IMR-90 (cell line): Measurements from ENCODE around the gene FAM163A. TPM values are rescaled to one million over a fixed set of nuclear protein-coding genes. Genes with fewer than 3 reads are reported as not detected.

ENCODE experiments used
- ATAC-seq: fragments of 200-7000 bp; cut with Tn5 transposase; 2 replicates; pipeline ENCODE4 v1.9.1; 2020; ENCODE audit warnings: low read depth, mild to moderate bottlenecking, moderate library complexity
- BruUV-seq: library from RNA; stranded (reverse); fragments of 400-500 nt; replicated peaks from 2 replicates; lab custom pipeline; 2021; lab: Mats Ljungman, UMichigan
- CTCF ChIA-PET: fragments of 300-600 bp; formaldehyde crosslinking; extraction: SDS; loops from one replicate; lab custom pipeline; 2021; ENCODE audit warnings: antibody characterized with exemption; lab: Yijun Ruan, JAX
- POLR2A ChIA-PET: fragments of 300-600 bp; sonication (Branson Sonifier 250); formaldehyde crosslinking; loops from one replicate; lab custom pipeline; 2022; ENCODE audit warnings: antibody characterized with exemption; ENCODE audit not compliant: unreplicated experiment; lab: Charles Lee
- DNase-seq: peaks from one replicate; pipeline ENCODE4 v3.0.0; 2013
- H2AFZ ChIP-seq: replicated peaks from 2 replicates; pipeline ENCODE3; 2013; ENCODE audit warnings: low read length, mild to moderate bottlenecking; ENCODE audit not compliant: poor library complexity
- H2AK5ac ChIP-seq: 2 replicates; pipeline ENCODE4 v1.6.1; 2013; ENCODE audit warnings: low read depth, low read length, inconsistent platforms
- H2AK9ac ChIP-seq: replicated peaks from 2 replicates; pipeline ENCODE3; 2013; ENCODE audit warnings: mild to moderate bottlenecking, low read depth, low read length, moderate library complexity; ENCODE audit not compliant: poor library complexity
- H2BK120ac ChIP-seq: 2 replicates; pipeline ENCODE4 v1.6.1; 2013; ENCODE audit warnings: low read depth, low read length, inconsistent platforms
- H2BK15ac ChIP-seq: 3 replicates; pipeline ENCODE4 v1.6.1; 2013; ENCODE audit warnings: low read depth, low read length, inconsistent platforms
- H2BK20ac ChIP-seq: 2 replicates; pipeline ENCODE4 v1.6.1; 2013; ENCODE audit warnings: low read depth, mild to moderate bottlenecking, inconsistent platforms, low read length, moderate library complexity
- H2BK5ac ChIP-seq: 2 replicates; pipeline ENCODE4 v1.6.1; 2013; ENCODE audit warnings: mild to moderate bottlenecking, low read depth, low read length, inconsistent platforms; ENCODE audit not compliant: poor library complexity, severe bottlenecking
- H3K14ac ChIP-seq: replicated peaks from 2 replicates; pipeline ENCODE4 v1.6.1; 2013; ENCODE audit warnings: low read depth, low read length, inconsistent platforms
- H3K18ac ChIP-seq: 2 replicates; pipeline ENCODE4 v1.6.1; 2013; ENCODE audit warnings: low read depth, low read length, control low read depth
- H3K23ac ChIP-seq: 2 replicates; pipeline ENCODE4 v1.6.1; 2013; ENCODE audit warnings: low read depth, low read length, inconsistent platforms
- H3K27ac ChIP-seq: 2 replicates; pipeline ENCODE4 v1.5.1; 2013; ENCODE audit warnings: mild to moderate bottlenecking, control low read depth, low read length; ENCODE audit not compliant: insufficient read depth
- H3K27me3 ChIP-seq: 2 replicates; pipeline ENCODE4 v1.6.1; 2013; ENCODE audit warnings: low read length; ENCODE audit not compliant: control insufficient read depth, insufficient read depth
- H3K36me3 ChIP-seq: 2 replicates; pipeline ENCODE4 v1.6.1; 2013; ENCODE audit warnings: low read length, mixed read lengths; ENCODE audit not compliant: control insufficient read depth, insufficient read depth
- H3K4ac ChIP-seq: 2 replicates; pipeline ENCODE4 v1.6.1; 2013; ENCODE audit warnings: low read depth, low read length, inconsistent platforms
- H3K4me1 ChIP-seq: 2 replicates; pipeline ENCODE4 v1.6.1; 2013; ENCODE audit warnings: low read length, mixed read lengths; ENCODE audit not compliant: control insufficient read depth, insufficient read depth
- H3K4me2 ChIP-seq: 2 replicates; pipeline ENCODE4 v1.6.1; 2013; ENCODE audit warnings: low read depth, mild to moderate bottlenecking, control low read depth, low read length, moderate library complexity
- H3K4me3 ChIP-seq: 2 replicates; pipeline ENCODE4 v1.5.1; 2013; ENCODE audit warnings: low read depth, mild to moderate bottlenecking, control low read depth, low read length, moderate library complexity; ENCODE audit not compliant: insufficient read depth
- H3K56ac ChIP-seq: 2 replicates; pipeline ENCODE4 v1.6.1; 2013; ENCODE audit warnings: low read length, inconsistent platforms; ENCODE audit not compliant: insufficient read depth; ENCODE audit errors: extremely low read depth
- H3K79me1 ChIP-seq, 2 experiments: 2 replicates each; pipeline ENCODE4 v1.6.1; 2013; ENCODE audit warnings: low read length in 2 of 2, inconsistent platforms in 1 of 2, low read depth in 1 of 2
- H3K9ac ChIP-seq: 2 replicates; pipeline ENCODE4 v1.6.1; 2013; ENCODE audit warnings: low read depth, low read length, control low read depth
- H3K9me1 ChIP-seq: 2 replicates; pipeline ENCODE4 v1.6.1; 2013; ENCODE audit warnings: low read length, inconsistent platforms; ENCODE audit not compliant: insufficient read depth
- H3K9me3 ChIP-seq: 2 replicates; pipeline ENCODE4 v1.6.1; 2013; ENCODE audit warnings: low read length; ENCODE audit not compliant: control insufficient read depth, insufficient read depth
- H4K20me1 ChIP-seq: 2 replicates; pipeline ENCODE4 v1.6.1; 2013; ENCODE audit warnings: low read length, inconsistent platforms; ENCODE audit not compliant: insufficient read depth
- H4K5ac ChIP-seq: 2 replicates; pipeline ENCODE4 v1.6.1; 2013; ENCODE audit warnings: mild to moderate bottlenecking, low read depth, low read length, control low read depth
- H4K8ac ChIP-seq, 2 experiments: 2 replicates each; pipeline ENCODE4 v1.6.1; 2013; ENCODE audit warnings: low read depth in 2 of 2, low read length in 2 of 2, control low read depth in 1 of 2, inconsistent platforms in 1 of 2
- H4K91ac ChIP-seq: 2 replicates; pipeline ENCODE4 v1.6.1; 2013; ENCODE audit warnings: low read depth, low read length, inconsistent platforms; ENCODE audit not compliant: insufficient read depth
- MAZ ChIP-seq: IDR thresholded peaks from 2 replicates; pipeline ENCODE4 v1.6.1; 2012; ENCODE audit warnings: low read depth, mild to moderate bottlenecking, low read length, improper control_type of control experiment, moderate library complexity, borderline replicate concordance
- NFE2L2 ChIP-seq: fragments of 150-350 bp; IDR thresholded peaks from 2 replicates; pipeline ENCODE4 v1.6.1; 2016; ENCODE audit warnings: low read depth, mild to moderate bottlenecking, low read length
- POLR2A ChIP-seq: IDR thresholded peaks from 2 replicates; pipeline ENCODE4 v1.6.1; 2012; ENCODE audit warnings: mild to moderate bottlenecking, low read depth, low read length
- SMC3 ChIP-seq: fragments of 150-350 bp; IDR thresholded peaks from 2 replicates; pipeline ENCODE4 v1.6.1; 2016; ENCODE audit warnings: low read depth, mild to moderate bottlenecking, antibody characterized with exemption, low read length, moderate library complexity
- WGBS, 2 experiments: methylation state at CpG; one replicate each; pipeline versions ENCODE4 v1.1.5 to v1.1.7; 2013; ENCODE audit warnings: missing lambda C conversion rate in 2 of 2; ENCODE audit not compliant: insufficient read length in 1 of 2; ENCODE audit errors: extremely low coverage in 2 of 2; 5-methylcytosine and 5-hydroxymethylcytosine counted together
- dilution Hi-C: fragments of 300-500 bp; cut with HindIII; formaldehyde crosslinking; loops from one replicate; pipeline ENCODE4 v1.14.3; 2018; ENCODE audit warnings: low sequenced_read_pairs; ENCODE audit not compliant: unreplicated experiment
- in situ Hi-C: fragments of 300-500 bp; cut with MboI; formaldehyde crosslinking; loops from 3 replicates; pipeline ENCODE4 v1.14.3; 2019; ENCODE audit warnings: low sequenced_read_pairs, inconsistent platforms, mixed read lengths
- intact Hi-C: fragments of 100-400 bp; cut with micrococcal nuclease; formaldehyde crosslinking; loops from 2 replicates; pipeline ENCODE4 v1.10.0; 2022
- polyA plus RNA-seq, 3 experiments: library from polyadenylated mRNA; depleted of rRNA; stranded (reverse); fragments of >200 nt; gene quantifications; 2 replicates each; pipeline ENCODE4 v1.2.3, GENCODE V29; 2012; ENCODE audit warnings: low replicate concordance in 1 of 3
- total RNA-seq: library from RNA; depleted of rRNA; stranded (reverse); fragments of >200 nt; gene quantifications from 2 replicates; pipeline ENCODE4 v1.2.3, GENCODE V29; 2012

The FAM163A gene
- total and polyA plus RNA-seq, 2 of the 4 experiments (the other 2 are of a cell fraction) = not detected

GRCh38 chr1:179776831-179777230 is 33.7 kb downstream of the FAM163A start:
- H3K56ac ChIP-seq = no peak overlapping the region
- 100% methylated on average over 1 of the region's 2 CpGs; no CpG with 5 or more reads in 1 of the 2 experiments for WGBS, 2 experiments
- no peak overlapping the region for H4K5ac ChIP-seq
- H3K18ac ChIP-seq = no peak overlapping the region
- no peak overlapping the region for H2BK15ac ChIP-seq
- no peak overlapping the region for H3K4me3 ChIP-seq
- H3K14ac ChIP-seq = no peak overlapping the region
- H3K4me1 ChIP-seq = no peaks in the 10 kb centered on the region
- no peak for DNase-seq
- H4K8ac ChIP-seq = no peak overlapping the region
- no TSS peak for BruUV-seq
- H3K9ac ChIP-seq = no peak overlapping the region
- H2BK120ac ChIP-seq = no peak overlapping the region
- peaks cover 26% of the 10 kb centered on the region for H3K27me3 ChIP-seq
- POLR2A ChIA-PET = no interaction called here
- no peak overlapping the region for H3K27ac ChIP-seq
- H3K4ac ChIP-seq = no peak overlapping the region
- H4K91ac ChIP-seq = no peak overlapping the region
- in situ Hi-C loops = no loop called here
- dilution Hi-C loops = no loop called here
- H2BK20ac ChIP-seq = no peak overlapping the region
- CTCF ChIA-PET = no interaction called here
- no peaks in the 10 kb centered on the region for H3K9me1 ChIP-seq
- intact Hi-C loops = no loop called here
- ATAC-seq = no peak
- H4K20me1 ChIP-seq = no peaks in the 10 kb centered on the region
- H3K23ac ChIP-seq = no peak overlapping the region
- H3K9me3 ChIP-seq = peaks cover 6% of the 10 kb centered on the region; the same call in 1 of the 2 replicates
- no peak overlapping the region for H3K4me2 ChIP-seq
- TF ChIP-seq MAZ (no peak), POLR2A (no peak), SMC3 (no peak), NFE2L2 (no peak)
- no peak overlapping the region for H2AK9ac ChIP-seq
- no peak overlapping the region for H2BK5ac ChIP-seq
- H2AFZ ChIP-seq = no peak overlapping the region
- H3K79me1 ChIP-seq = no peaks in the 10 kb centered on the region
- no peak overlapping the region for H2AK5ac ChIP-seq
- no peaks in the 10 kb centered on the region for H3K36me3 ChIP-seq
